HT-29 (cell line): ENCODE measurements around the gene SMIM29. TPM values are rescaled to one million over a fixed set of nuclear protein-coding genes. Genes with fewer than 3 reads are reported as not detected.

Experiments used
- DNase-seq: peaks from one replicate; pipeline ENCODE4 v3.0.0-alpha.2; 2015; ENCODE audit warnings: low spot score
- total RNA-seq: library from RNA; depleted of rRNA; stranded (reverse); fragments of >200 nt; shearing (Covaris generic); gene quantifications from 2 replicates; pipeline ENCODE4 v1.2.3, GENCODE V29; 2014

Gene SMIM29
- total RNA-seq, 1 experiment from 2014 or later = 26.8 TPM

GRCh38 chr6:34226731-34227586 is 21.8 kb downstream of the SMIM29 start:
- no peak for DNase-seq

- no peak for DNase-seq
Measured at GRCh38 chr6:34226066-34226465, 22.7 kb downstream of the SMIM29 start.

GRCh38 chr6:34225551-34225950 is 23.3 kb downstream of the SMIM29 start:
- no peak for DNase-seq

GRCh38 chr6:34223956-34224940 is 24.6 kb downstream of the SMIM29 start:
- DNase-seq = peak; percentile 90

GRCh38 chr6:34223381-34223955 is 25.3 kb downstream of the SMIM29 start:
- no peak for DNase-seq

GRCh38 chr6:34218691-34219090 is 30.1 kb downstream of the SMIM29 start:
- DNase-seq = no peak

- DNase-seq = no peak
Measured at GRCh38 chr6:34213772-34214171, 35.0 kb downstream of the SMIM29 start.

- DNase-seq = no peak
Measured at GRCh38 chr6:34207695-34208443, 40.9 kb downstream of the SMIM29 start.

- DNase-seq = no peak
Measured at GRCh38 chr6:34206726-34207125, 42.1 kb downstream of the SMIM29 start.

GRCh38 chr6:34205916-34206315 is 42.9 kb downstream of the SMIM29 start:
- no peak for DNase-seq

GRCh38 chr6:34205466-34205865 is 43.3 kb downstream of the SMIM29 start:
- no peak for DNase-seq

GRCh38 chr6:34204693-34205092 is 44.1 kb downstream of the SMIM29 start:
- DNase-seq = no peak

GRCh38 chr6:34202329-34203201 is 46.2 kb downstream of the SMIM29 start:
- DNase-seq = peak; percentile 67

GRCh38 chr6:34201455-34202107 is 47.2 kb downstream of the SMIM29 start:
- no peak for DNase-seq

GRCh38 chr6:34200340-34200971 is 48.4 kb downstream of the SMIM29 start:
- DNase-seq = no peak

- DNase-seq = no peak
Measured at GRCh38 chr6:34196833-34197195, 52.0 kb downstream of the SMIM29 start.
